RWPE1 (cell line): Measurements from ENCODE around the gene MADD.

Experiments used
- CTCF ChIA-PET: fragments of 350-600 bp; sonication (Branson Sonifier 250); formaldehyde crosslinking; extraction: SDS; loops from one replicate; lab custom pipeline; 2021; lab: Yijun Ruan, JAX
- POLR2A ChIA-PET: fragments of 400-600 bp; formaldehyde crosslinking; extraction: SDS; loops from one replicate; lab custom pipeline; 2020; ENCODE audit warnings: antibody characterized with exemption; ENCODE audit not compliant: low non-redundant PET; lab: Yijun Ruan, JAX
- DNase-seq: peaks from one replicate; pipeline ENCODE4 v3.0.0; 2012; ENCODE audit warnings: low spot score
- H3K27ac ChIP-seq: fragments of 450-650 bp; 2 replicates; pipeline ENCODE4 v1.5.1; 2017
- TF ChIP-seq, protein P1 (sequence below): fragments of 450-650 bp; conservative IDR thresholded peaks from 2 replicates; pipeline ENCODE4 v1.5.1; 2017; ENCODE audit warnings: low read depth, mild to moderate bottlenecking

The MADD gene

DNA sequence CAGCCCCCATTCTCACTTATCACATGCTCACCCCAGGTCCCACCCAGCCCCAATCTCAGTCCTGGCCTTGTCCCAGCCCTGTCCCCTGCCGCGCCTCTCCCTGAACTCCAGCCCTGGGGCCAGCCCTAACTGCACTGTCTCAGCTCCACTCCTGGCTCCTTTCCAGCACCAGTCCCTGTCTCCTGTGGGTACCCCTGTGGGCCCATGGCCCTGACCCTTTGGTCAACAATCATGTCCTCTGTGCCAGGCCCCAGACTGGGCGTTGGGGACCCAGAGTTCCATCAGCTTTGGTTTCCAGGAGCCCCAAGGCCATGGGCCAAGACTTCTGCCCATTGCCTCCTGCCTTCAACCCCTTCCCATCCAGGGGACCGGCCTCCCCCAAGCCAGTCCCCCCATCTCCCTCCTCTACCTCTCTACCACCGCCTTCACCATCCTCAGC is 107.7 kb downstream of the MADD start:
- ChIA-PET CTCF (interaction anchor here (0.6 to 1.0 kb wide), 3 partner anchors 20 to 31 kb away, joined by 3 read pairs; no protein-coding TSS in a partner anchor), POLR2A (no interaction called here)
- no peak overlapping the region for H3K27ac ChIP-seq
- TF ChIP-seq, protein P1, sequence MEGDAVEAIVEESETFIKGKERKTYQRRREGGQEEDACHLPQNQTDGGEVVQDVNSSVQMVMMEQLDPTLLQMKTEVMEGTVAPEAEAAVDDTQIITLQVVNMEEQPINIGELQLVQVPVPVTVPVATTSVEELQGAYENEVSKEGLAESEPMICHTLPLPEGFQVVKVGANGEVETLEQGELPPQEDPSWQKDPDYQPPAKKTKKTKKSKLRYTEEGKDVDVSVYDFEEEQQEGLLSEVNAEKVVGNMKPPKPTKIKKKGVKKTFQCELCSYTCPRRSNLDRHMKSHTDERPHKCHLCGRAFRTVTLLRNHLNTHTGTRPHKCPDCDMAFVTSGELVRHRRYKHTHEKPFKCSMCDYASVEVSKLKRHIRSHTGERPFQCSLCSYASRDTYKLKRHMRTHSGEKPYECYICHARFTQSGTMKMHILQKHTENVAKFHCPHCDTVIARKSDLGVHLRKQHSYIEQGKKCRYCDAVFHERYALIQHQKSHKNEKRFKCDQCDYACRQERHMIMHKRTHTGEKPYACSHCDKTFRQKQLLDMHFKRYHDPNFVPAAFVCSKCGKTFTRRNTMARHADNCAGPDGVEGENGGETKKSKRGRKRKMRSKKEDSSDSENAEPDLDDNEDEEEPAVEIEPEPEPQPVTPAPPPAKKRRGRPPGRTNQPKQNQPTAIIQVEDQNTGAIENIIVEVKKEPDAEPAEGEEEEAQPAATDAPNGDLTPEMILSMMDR: no peak
- no peak for DNase-seq

- POLR2A ChIA-PET: no interaction called here
- no peak within 1 kb of the TSS; the same call in 1 of the 2 replicates for H3K27ac ChIP-seq
Observed at GRCh38 chr11:47378010-47378835, 108.3 kb downstream of the MADD start, which contains the start of gene SPI1. TSS of gene SPI1 (minus strand) at chr11:47378547. CDS start at chr11:47378353, 194 bp downstream.

GRCh38 chr11:47378836-47379170 is 108.9 kb downstream of the MADD start:
- ChIA-PET CTCF (no interaction called here), POLR2A (no interaction called here)
- no peak overlapping the region for H3K27ac ChIP-seq
- TF ChIP-seq, protein P1: no peak
- no peak for DNase-seq

More at GRCh38 chr11:47378010-47378835, 108.3 kb downstream of the MADD start, which contains the start of gene SPI1:
- TF ChIP-seq, protein P1: no peak
- CTCF ChIA-PET: interaction anchor here (0.6 to 1.0 kb wide), 3 partner anchors 20 to 31 kb away, joined by 3 read pairs; no protein-coding TSS in a partner anchor
- no peak for DNase-seq

- DNase-seq: no peak
- ChIA-PET CTCF (no interaction called here), POLR2A (no interaction called here)
- H3K27ac ChIP-seq: no peak overlapping the region
- TF ChIP-seq, protein P1: no peak
Observed at GRCh38 chr11:47379317-47379716, 109.4 kb downstream of the MADD start.
